SU-DHL-6 (cell line): ENCODE measurements around the gene TEX13C.
"Not testable (repeated sequence)": the region's sequence is repeated elsewhere in the genome, so short reads cannot be mapped to it uniquely, and the experiment has no call there.

Experiments
- H2AFZ ChIP-seq: fragments of 200-600 bp; sonication (generic); 2 replicates; pipeline ENCODE4 v1.6.1; 2014; ENCODE audit warnings: low read depth, mild to moderate bottlenecking, moderate library complexity, mixed read lengths, antibody characterized with exemption, low read length; ENCODE audit not compliant: severe bottlenecking
- H3F3A ChIP-seq: fragments of 200-600 bp; shearing (Covaris generic); 2 replicates; pipeline ENCODE4 v1.6.0; 2016; ENCODE audit warnings: antibody characterized with exemption, mild to moderate bottlenecking; ENCODE audit not compliant: insufficient read depth
- H3K27ac ChIP-seq: fragments of 200-600 bp; sonication (generic); 2 replicates; pipeline ENCODE4 v1.5.1; 2016; ENCODE audit warnings: low read depth, mild to moderate bottlenecking, low read length, moderate library complexity, mixed read lengths
- H3K27me3 ChIP-seq: fragments of 200-600 bp; sonication (generic), shearing (Covaris generic); 2 replicates; pipeline ENCODE4 v1.6.0; 2014; ENCODE audit warnings: mild to moderate bottlenecking, low read length
- H3K36me3 ChIP-seq: fragments of 200-600 bp; sonication (generic); 2 replicates; pipeline ENCODE4 v1.6.1; 2014; ENCODE audit warnings: mild to moderate bottlenecking, low read length, mixed read lengths
- H3K4me2 ChIP-seq: fragments of 300-600, 200-600 bp; shearing (Covaris generic), sonication (generic); 2 replicates; pipeline ENCODE4 v1.6.0; 2014; ENCODE audit warnings: low read length, low read depth, mild to moderate bottlenecking; ENCODE audit not compliant: poor library complexity, severe bottlenecking
- H3K4me3 ChIP-seq: fragments of 200-600 bp; sonication (generic); 2 replicates; pipeline ENCODE4 v1.5.1; 2014; ENCODE audit warnings: antibody characterized with exemption, low read length, mild to moderate bottlenecking, mixed read lengths; ENCODE audit not compliant: insufficient read depth, poor library complexity, severe bottlenecking
- H3K79me2 ChIP-seq: fragments of 200-600 bp; sonication (generic); 2 replicates; pipeline ENCODE4 v1.6.1; 2014; ENCODE audit warnings: mild to moderate bottlenecking, low read length, moderate library complexity; ENCODE audit not compliant: insufficient read depth
- H3K9ac ChIP-seq: fragments of 200-600 bp; sonication (generic); 2 replicates; pipeline ENCODE4 v1.7.0; 2014; ENCODE audit warnings: mild to moderate bottlenecking, low read length
- H3K9me2 ChIP-seq: fragments of 200-600 bp; sonication (generic); replicated peaks from 2 replicates; pipeline ENCODE4 v1.6.1; 2014; ENCODE audit warnings: low read length; ENCODE audit not compliant: insufficient read depth
- H3K9me3 ChIP-seq: fragments of 200-600 bp; sonication (generic); 2 replicates; pipeline ENCODE4 v1.6.1; 2014; ENCODE audit warnings: low read length, mixed read lengths; ENCODE audit not compliant: insufficient read depth
- H4K20me1 ChIP-seq: fragments of 200-600 bp; sonication (generic); 2 replicates; pipeline ENCODE4 v1.6.1; 2014; ENCODE audit warnings: low read depth, mild to moderate bottlenecking, antibody characterized with exemption, low read length, moderate library complexity, mixed read lengths
- CTCF ChIP-seq: fragments of 200-600 bp; sonication (generic); IDR thresholded peaks from one replicate; pipeline ENCODE4 v1.5.1; 2017; ENCODE audit warnings: antibody characterized with exemption, mild to moderate bottlenecking, low read length, moderate library complexity; ENCODE audit not compliant: insufficient read depth, poor library complexity, severe bottlenecking
- EZH2phosphoT487 ChIP-seq: fragments of 200-600 bp; sonication (generic), shearing (Covaris generic); conservative IDR thresholded peaks from 2 replicates; pipeline ENCODE4 v1.6.1; 2018; ENCODE audit warnings: mild to moderate bottlenecking, antibody characterized with exemption, low read length, moderate library complexity, mixed read lengths

The TEX13C gene

DNA sequence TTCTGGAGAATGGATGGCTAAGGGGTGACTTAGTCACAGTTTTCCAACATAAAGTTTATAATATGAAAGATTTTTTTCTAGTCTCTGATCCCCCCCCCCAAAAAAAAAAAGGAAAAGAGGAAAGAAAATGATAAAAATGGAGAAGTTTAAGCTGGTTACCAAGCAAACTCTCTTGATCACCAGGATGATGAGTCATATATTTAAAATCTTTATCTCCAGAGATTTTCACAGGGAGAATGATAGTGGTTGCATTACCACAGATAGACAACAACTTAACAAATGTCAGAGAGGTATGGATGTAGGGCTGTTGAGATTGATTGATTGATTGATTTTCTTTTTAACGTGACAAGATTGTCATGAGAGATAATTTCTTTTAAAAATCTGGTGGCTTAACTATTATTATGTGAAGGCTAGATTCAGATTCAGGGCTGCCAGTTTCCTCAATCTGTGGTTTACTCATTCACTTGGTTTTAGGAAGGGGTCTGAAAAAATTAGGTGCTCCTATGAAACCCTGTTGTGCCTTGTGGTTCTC is 13.3 kb upstream of the TEX13C start:
- no peaks in the 10 kb centered on the region for H3K79me2 ChIP-seq
- no peaks in the 10 kb centered on the region for H3K27me3 ChIP-seq
- no peaks in the 10 kb centered on the region for H3K9me2 ChIP-seq
- H2AFZ ChIP-seq, result no peak overlapping the region
- no peak overlapping the region for H3K9ac ChIP-seq
- H3K4me2 ChIP-seq, result no peak overlapping the region
- no peaks in the 10 kb centered on the region for H3K36me3 ChIP-seq
- no peak overlapping the region for H3K4me3 ChIP-seq
- H3K9me3 ChIP-seq, result no peaks in the 10 kb centered on the region
- no peaks in the 10 kb centered on the region for H4K20me1 ChIP-seq
- no peak for TF ChIP-seq CTCF
- TF ChIP-seq EZH2phosphoT487, result no peak
- no peaks in the 10 kb centered on the region for H3F3A ChIP-seq
- no peak overlapping the region for H3K27ac ChIP-seq

- no peaks in the 10 kb centered on the region for H4K20me1 ChIP-seq
- TF ChIP-seq EZH2phosphoT487 (no peak), CTCF (no peak)
- no peaks in the 10 kb centered on the region for H3K36me3 ChIP-seq
- no peak overlapping the region for H3K4me2 ChIP-seq
- no peak overlapping the region for H2AFZ ChIP-seq
- H3K79me2 ChIP-seq, result no peaks in the 10 kb centered on the region
- no peak overlapping the region for H3K27ac ChIP-seq
- H3K9ac ChIP-seq, result no peak overlapping the region
- H3K27me3 ChIP-seq, result no peaks in the 10 kb centered on the region
- no peak overlapping the region for H3K4me3 ChIP-seq
- no peaks in the 10 kb centered on the region for H3K9me3 ChIP-seq
- H3F3A ChIP-seq, result no peaks in the 10 kb centered on the region
- H3K9me2 ChIP-seq, result no peaks in the 10 kb centered on the region
These were observed 11.0 kb upstream of the TEX13C start for GRCh38 chrX:125308653-125309052.

DNA sequence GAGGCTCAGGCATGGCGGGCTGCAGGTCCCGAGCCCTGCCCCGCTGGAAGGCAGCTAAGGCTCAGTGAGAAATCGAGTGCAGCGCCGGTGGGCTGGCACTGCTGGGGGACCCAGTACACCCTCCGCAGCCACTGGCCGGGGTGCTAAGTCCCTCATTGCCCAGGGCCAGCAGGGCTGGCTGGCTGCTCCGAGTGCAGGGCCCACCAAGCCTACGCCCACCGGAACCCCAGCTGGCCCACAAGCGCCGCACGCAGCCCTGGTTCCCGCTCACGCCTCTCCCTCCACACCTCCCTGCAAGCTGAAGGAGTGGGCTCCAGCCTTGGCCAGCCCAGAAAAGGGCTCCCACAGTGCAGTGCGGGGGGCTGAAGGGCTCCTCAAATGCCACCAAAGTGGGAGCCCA is 505 bp upstream of the TEX13C start:
- H3K9me2 ChIP-seq, H3K4me2 ChIP-seq, H4K20me1 ChIP-seq, H3K79me2 ChIP-seq, H3K27me3 ChIP-seq, H3K27ac ChIP-seq, H3K36me3 ChIP-seq, H3K9me3 ChIP-seq, H3K9ac ChIP-seq, H3F3A ChIP-seq, H2AFZ ChIP-seq, H3K4me3 ChIP-seq: not testable (repeated sequence)

DNA sequence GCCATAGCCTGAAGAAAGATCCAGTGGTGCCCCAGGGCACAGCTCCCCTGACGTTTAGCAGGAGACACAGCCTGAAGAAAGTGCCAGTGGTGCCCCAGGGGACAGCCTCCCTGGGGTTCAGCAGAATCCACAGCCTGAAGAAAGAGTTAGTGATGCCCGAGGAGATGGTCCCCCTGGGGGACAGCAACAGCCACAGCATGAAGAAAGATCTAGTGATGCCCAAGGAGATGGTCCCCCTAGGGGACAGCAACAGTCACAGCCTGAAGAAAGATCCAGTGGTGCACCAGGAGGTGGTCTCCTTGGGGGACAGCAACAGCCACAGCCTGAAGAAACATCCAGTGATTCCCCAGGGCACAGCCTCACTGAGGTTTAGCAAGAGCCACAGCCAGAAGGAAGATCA is 2.8 kb downstream of the TEX13C start:
- H3K4me3 ChIP-seq, result no peak overlapping the region
- H3K27ac ChIP-seq, result no peak overlapping the region
- H3K9ac ChIP-seq, result no peak overlapping the region
- H3K36me3 ChIP-seq, result no peaks in the 10 kb centered on the region
- no peaks in the 10 kb centered on the region for H3K79me2 ChIP-seq
- H2AFZ ChIP-seq, result no peak overlapping the region
- H3K27me3 ChIP-seq, result no peaks in the 10 kb centered on the region
- TF ChIP-seq EZH2phosphoT487 (no peak), CTCF (no peak)
- H3K9me3 ChIP-seq, result no peaks in the 10 kb centered on the region
- H3F3A ChIP-seq, result no peaks in the 10 kb centered on the region
- no peaks in the 10 kb centered on the region for H3K9me2 ChIP-seq
- no peak overlapping the region for H3K4me2 ChIP-seq
- no peaks in the 10 kb centered on the region for H4K20me1 ChIP-seq
